K562 (cell line): ENCODE data around the gene SEMA3C. TPM values are rescaled to one million over a fixed set of nuclear protein-coding genes. Genes with fewer than 3 reads are reported as not detected.

Experiments used
- ATAC-seq: fragments of 200-7000 bp; cut with Tn5 transposase; 3 replicates; pipeline ENCODE4 v1.9.1; 2020; ENCODE audit warnings: moderate library complexity
- BruUV-seq: library from RNA; stranded (reverse); fragments of 400-500 nt; replicated peaks from 2 replicates; lab custom pipeline; 2021; lab: Mats Ljungman, UMichigan
- CTCF ChIA-PET: fragments of 300-600 bp; formaldehyde crosslinking; extraction: SDS; loops from one replicate; lab custom pipeline; 2021; ENCODE audit warnings: low intra/inter-chr PET ratio; lab: Yijun Ruan, JAX
- POLR2A ChIA-PET: fragments of 300-600, 350-650 bp; sonication (Branson Sonifier 250); formaldehyde crosslinking; extraction: SDS; loops from one replicate; lab custom pipeline; 2021; ENCODE audit warnings: antibody characterized with exemption, inconsistent platforms; lab: Yijun Ruan, JAX
- DNase-seq, 4 experiments: peaks; one replicate each; pipeline versions ENCODE4 v3.0.0 to v3.0.0-alpha.2; 2011 to 2018; ENCODE audit warnings: low spot score in 3 of 4, mixed read lengths in 3 of 4; ENCODE audit errors: extremely low read depth in 1 of 4
- FAIRE-seq: peaks from 2 replicates; lab custom pipeline; 2011; peaks lifted over from hg19 to GRCh38; lab: Jason Lieb, UNC
- H2AFZ ChIP-seq: 2 replicates; pipeline ENCODE4 v1.6.0; 2011; ENCODE audit warnings: low read depth, low read length, control low read depth, inconsistent platforms
- H3K27ac ChIP-seq: fragments of 200-600 bp; 3 replicates; pipeline ENCODE4 v1.8.0; 2011; ENCODE audit warnings: low read depth, mild to moderate bottlenecking, control low read depth, inconsistent platforms, low read length, moderate library complexity, mixed read lengths; ENCODE audit errors: extremely low read depth
- H3K27me3 ChIP-seq, 2 experiments: fragments of 300-600 bp in 1 of 2; 2 replicates in 1 of 2; 3 replicates in 1 of 2; pipeline versions ENCODE4 v1.6.0 to v1.8.0; 2011; ENCODE audit warnings: inconsistent platforms in 2 of 2, low read length in 2 of 2, mild to moderate bottlenecking in 1 of 2, mixed read lengths in 1 of 2, moderate library complexity in 1 of 2; ENCODE audit not compliant: control insufficient read depth in 2 of 2, insufficient read depth in 2 of 2
- H3K36me3 ChIP-seq: fragments of 300-600 bp; 3 replicates; pipeline ENCODE4 v1.8.0; 2011; ENCODE audit warnings: mild to moderate bottlenecking, low read length, inconsistent platforms; ENCODE audit not compliant: control insufficient read depth, insufficient read depth
- H3K4me1 ChIP-seq, 2 experiments: fragments of 200-600 bp in 1 of 2; replicated peaks in 1 of 2; 2 replicates in 1 of 2; 3 replicates in 1 of 2; pipeline versions ENCODE4 v1.5.1 to v1.8.0; 2011; ENCODE audit warnings: inconsistent platforms in 2 of 2, low read length in 2 of 2, mild to moderate bottlenecking in 1 of 2, mixed read lengths in 1 of 2, moderate library complexity in 1 of 2; ENCODE audit not compliant: control insufficient read depth in 2 of 2, insufficient read depth in 2 of 2
- H3K4me2 ChIP-seq: 2 replicates; pipeline ENCODE4 v1.6.1; 2011; ENCODE audit warnings: low read length, control low read depth, inconsistent platforms, mixed read lengths; ENCODE audit not compliant: insufficient read depth
- H3K4me3 ChIP-seq: fragments of 200-600 bp; sonication (generic), shearing (Covaris generic); 2 replicates; pipeline ENCODE4 v1.5.1; 2016; ENCODE audit warnings: control low read depth, inconsistent platforms
- H3K79me2 ChIP-seq: fragments of 200-600 bp; 3 replicates; pipeline ENCODE4 v1.8.0; 2011; ENCODE audit warnings: low read length, inconsistent platforms; ENCODE audit not compliant: control insufficient read depth, insufficient read depth
- H3K9ac ChIP-seq, 2 experiments: 2 replicates each; pipeline versions ENCODE4 v1.6.0 to v1.6.1; 2011; ENCODE audit warnings: low read depth in 2 of 2, low read length in 2 of 2, control low read depth in 1 of 2, inconsistent platforms in 1 of 2, mild to moderate bottlenecking in 1 of 2, mixed read lengths in 1 of 2; ENCODE audit not compliant: insufficient read depth in 1 of 2
- H3K9me1 ChIP-seq: one replicate; pipeline ENCODE4 v1.6.0; 2011; ENCODE audit warnings: inconsistent platforms, mild to moderate bottlenecking, low read length, moderate library complexity; ENCODE audit not compliant: control insufficient read depth, insufficient read depth
- H3K9me3 ChIP-seq: replicated peaks from 2 replicates; pipeline ENCODE4 v1.5.1; 2011; ENCODE audit warnings: low read depth, low read length, inconsistent platforms; ENCODE audit not compliant: control insufficient read depth, insufficient read depth
- H4K20me1 ChIP-seq: replicated peaks from 2 replicates; pipeline ENCODE4 v1.6.1; 2011; ENCODE audit warnings: low read length, inconsistent platforms, mixed read lengths; ENCODE audit not compliant: control insufficient read depth, insufficient read depth
- HDAC8 ChIP-seq: fragments of 450-650 bp; IDR thresholded peaks from 2 replicates; pipeline ENCODE4 v1.6.1; 2016; ENCODE audit warnings: mild to moderate bottlenecking, missing genetic modification characterization, moderate library complexity, missing compliant biosample characterization
- PURB ChIP-seq: sonication (generic); formaldehyde crosslinking; IDR thresholded peaks from 2 replicates; pipeline ENCODE4 v1.9.0; 2021; ENCODE audit warnings: low read depth, mild to moderate bottlenecking, missing genetic modification reagents
- ZNF324 ChIP-seq: fragments of 250-450 bp; sonication (Bioruptor Pico); IDR thresholded peaks from 2 replicates; pipeline ENCODE4 v1.4.0; 2020; ENCODE audit warnings: mild to moderate bottlenecking
- WGBS: fragments of 100-300 bp; shearing (Covaris generic); methylation state at CpG from one replicate; pipeline ENCODE4 v1.1.6; 2016; ENCODE audit warnings: low coverage, mixed read lengths; ENCODE audit not compliant: insufficient coverage; ENCODE audit errors: missing lambda C conversion rate; 5-methylcytosine and 5-hydroxymethylcytosine counted together
- in situ Hi-C: fragments of 300-500 bp; cut with MboI; formaldehyde crosslinking; loops from 4 replicates; pipeline ENCODE4 v1.15.0; 2018; ENCODE audit warnings: inconsistent platforms, mixed read lengths
- intact Hi-C: fragments of 100-400 bp; cut with micrococcal nuclease; formaldehyde crosslinking; loops from 2 replicates; pipeline ENCODE4 v1.14.2; 2022
- polyA plus RNA-seq, 8 experiments: library from polyadenylated mRNA; depleted of rRNA in 4 of 8; stranded (reverse) in 5 of 8; unstranded in 3 of 8; fragments of >200 nt; fragmentation: Nextera tagmentation in 2 of 8; fragmentation: Illumina TruSeq in 1 of 8; extraction: Ambion mirVana in 2 of 8; extraction: Trizol in 1 of 8; gene quantifications; 2 replicates each; pipeline versions ENCODE4 v1.2.1 to v1.2.3, GENCODE V29; 2011 to 2014; ENCODE audit warnings: inconsistent platforms in 1 of 8, missing spikeins in 1 of 8
- total RNA-seq, 7 experiments: library from RNA; depleted of rRNA in 6 of 7; stranded (reverse); fragments of >200 nt in 6 of 7; fragmentation: Illumina TruSeq in 2 of 7; extraction: Trizol in 2 of 7; gene quantifications; 2 replicates each; pipeline versions ENCODE4 v1.2.1 to v1.2.3, GENCODE V29; 2011 to 2021; ENCODE audit warnings: low replicate concordance in 1 of 7
- TF ChIP-seq, protein P1 (sequence below): sonication (generic); formaldehyde crosslinking; IDR thresholded peaks from 2 replicates; pipeline ENCODE4 v1.8.0; 2022; ENCODE audit warnings: missing genetic modification reagents, mild to moderate bottlenecking, borderline replicate concordance

SEMA3C gene
- total and polyA plus RNA-seq, 9 of the 15 experiments (the other 6 are each of a cell fraction or from before 2014, with no cell fraction given), result 0.04 to 0.36 (median 0.12) TPM; not detected in 3

DNA sequence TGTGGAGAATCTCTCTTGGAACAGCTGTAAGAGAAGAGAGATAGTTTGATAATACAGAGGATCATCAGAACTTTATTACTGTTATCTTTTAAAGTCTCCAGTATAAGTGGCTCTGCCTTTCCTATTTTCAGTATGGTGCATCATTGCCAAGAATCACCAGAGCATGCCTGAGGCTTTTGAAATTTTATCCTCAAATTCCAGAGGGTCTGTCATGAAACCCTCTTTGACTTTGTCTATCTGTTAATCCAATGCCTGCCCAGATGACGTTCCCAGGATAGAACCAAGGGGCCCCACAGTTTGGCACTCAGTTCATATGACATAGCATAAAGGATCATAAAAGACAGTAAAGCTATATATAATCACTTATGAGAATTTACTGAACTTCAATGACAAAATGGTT lies 35.3 kb upstream of the SEMA3C start:
- no peak overlapping the region for H3K4me2 ChIP-seq
- H3K79me2 ChIP-seq, result no peaks in the 10 kb centered on the region
- POLR2A ChIA-PET, result no interaction called here
- no peaks in the 10 kb centered on the region; the same call in 1 of the 2 replicates for H3K9me3 ChIP-seq
- H3K4me3 ChIP-seq, result no peak overlapping the region
- intact Hi-C loops (no loop called here), in situ Hi-C loops (no loop called here)
- DNase-seq, result no peak
- no peak overlapping the region for H3K27ac ChIP-seq
- H3K9ac ChIP-seq, result no peak overlapping the region
- TF ChIP-seq, protein P1, sequence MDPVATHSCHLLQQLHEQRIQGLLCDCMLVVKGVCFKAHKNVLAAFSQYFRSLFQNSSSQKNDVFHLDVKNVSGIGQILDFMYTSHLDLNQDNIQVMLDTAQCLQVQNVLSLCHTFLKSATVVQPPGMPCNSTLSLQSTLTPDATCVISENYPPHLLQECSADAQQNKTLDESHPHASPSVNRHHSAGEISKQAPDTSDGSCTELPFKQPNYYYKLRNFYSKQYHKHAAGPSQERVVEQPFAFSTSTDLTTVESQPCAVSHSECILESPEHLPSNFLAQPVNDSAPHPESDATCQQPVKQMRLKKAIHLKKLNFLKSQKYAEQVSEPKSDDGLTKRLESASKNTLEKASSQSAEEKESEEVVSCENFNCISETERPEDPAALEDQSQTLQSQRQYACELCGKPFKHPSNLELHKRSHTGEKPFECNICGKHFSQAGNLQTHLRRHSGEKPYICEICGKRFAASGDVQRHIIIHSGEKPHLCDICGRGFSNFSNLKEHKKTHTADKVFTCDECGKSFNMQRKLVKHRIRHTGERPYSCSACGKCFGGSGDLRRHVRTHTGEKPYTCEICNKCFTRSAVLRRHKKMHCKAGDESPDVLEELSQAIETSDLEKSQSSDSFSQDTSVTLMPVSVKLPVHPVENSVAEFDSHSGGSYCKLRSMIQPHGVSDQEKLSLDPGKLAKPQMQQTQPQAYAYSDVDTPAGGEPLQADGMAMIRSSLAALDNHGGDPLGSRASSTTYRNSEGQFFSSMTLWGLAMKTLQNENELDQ, result no peak
- TF ChIP-seq HDAC8 (tag), result no peak
- no peak for TF ChIP-seq PURB (CRISPR knock-in tag)
- TF ChIP-seq ZNF324 (CRISPR knock-in tag), result no peak
- TF ChIP-seq, all 486 proteins: peak for 0
- no TSS peak for BruUV-seq
- Histone ChIP-seq H3K27me3 (no peaks in the 10 kb centered on the region; a peak in 1 of 5 replicates), H3K36me3 (no peaks in the 10 kb centered on the region), H2AFZ (no peak overlapping the region), H3K9me1 (no peaks in the 10 kb centered on the region), H3K4me1 (no peaks in the 10 kb centered on the region), H4K20me1 (no peaks in the 10 kb centered on the region)
- CTCF ChIA-PET, result no interaction called here
- FAIRE-seq (no peak), ATAC-seq (no peak)
- WGBS, result 4% methylated on average over 1 of the region's 1 CpG
